ENCODE measurements around the gene CDC37. TPM values are rescaled to one million over a fixed set of nuclear protein-coding genes. Genes with fewer than 3 reads are reported as not detected.

Gene CDC37
- total and polyA plus RNA-seq, 7 donors, result 106 to 294 (median 129) TPM

- H3K36me3 ChIP-seq, result peaks cover 0 to 16% (median 2%) of the 10 kb centered on the region in 4 donors
- no peak overlapping the region for H3K4me3 ChIP-seq
- TF ChIP-seq POLR2A (IDR thresholded peaks at IDR 0.05), result no peak
- no peak for TF ChIP-seq POLR2AphosphoS5 (IDR thresholded peaks at IDR 0.05)
- TF ChIP-seq EP300 (IDR thresholded peaks at IDR 0.05), result no peak
- no peak for TF ChIP-seq CTCF (IDR thresholded peaks at IDR 0.05)
- H3K9me3 ChIP-seq, result no peaks in the 10 kb centered on the region
- WGBS, 2 donors, result 93 to 94% methylated on average over 3 of the region's 3 CpGs
- no peak overlapping the region for H3K27ac ChIP-seq
- H3K4me1 ChIP-seq, result no peaks in the 10 kb centered on the region
- H3K27me3 ChIP-seq, result no peaks in the 10 kb centered on the region
- intact Hi-C loops (cut with DNase I), result no loop called here
- no peak for DNase-seq
These were observed 39.4 kb upstream of the CDC37 start for GRCh38 chr19:10442698-10443097.

- H3K9me3 ChIP-seq, result no peaks in the 10 kb centered on the region
- no peaks in the 10 kb centered on the region for H3K4me1 ChIP-seq
- no peak overlapping the region for H3K27ac ChIP-seq
- no peak for DNase-seq
- no peak overlapping the region for H3K4me3 ChIP-seq
- 87 to 89% methylated on average over 5 of the region's 5 CpGs for WGBS, 2 donors
- intact Hi-C loops (cut with DNase I), result no loop called here
- TF ChIP-seq POLR2AphosphoS5 (IDR thresholded peaks at IDR 0.05), result no peak
- TF ChIP-seq CTCF (IDR thresholded peaks at IDR 0.05), result no peak
- no peak for TF ChIP-seq EP300 (IDR thresholded peaks at IDR 0.05)
- TF ChIP-seq POLR2A (IDR thresholded peaks at IDR 0.05), result no peak
- no peaks in the 10 kb centered on the region for H3K27me3 ChIP-seq
- no peaks in the 10 kb centered on the region for H3K36me3 ChIP-seq
These were observed 36.2 kb upstream of the CDC37 start for GRCh38 chr19:10439588-10439987.

GRCh38 chr19:10433131-10433536, 29.8 kb upstream of the CDC37 start:
- DNase-seq, result no peak
- Histone ChIP-seq H3K27me3 (no peaks in the 10 kb centered on the region), H3K4me3 (no peak overlapping the region), H3K27ac (peak overlapping the region in 1 of 4 donors; percentile 69), H3K9me3 (no peaks in the 10 kb centered on the region), H3K36me3 (no peaks in the 10 kb centered on the region), H3K4me1 (peaks cover 0 to 29% (median 26%) of the 10 kb centered on the region in 4 donors)
- intact Hi-C loops (cut with DNase I), result loop anchor here (5.0 kb wide), 1 partner anchor 44 kb away; no protein-coding TSS in a partner anchor
- 82 to 86% methylated on average over 10 of the region's 10 CpGs for whole genome bisulfite sequencing, 2 donors
- TF ChIP-seq POLR2A (IDR thresholded peaks at IDR 0.05) (no peak), EP300 (IDR thresholded peaks at IDR 0.05) (no peak), CTCF (IDR thresholded peaks at IDR 0.05) (no peak), POLR2AphosphoS5 (IDR thresholded peaks at IDR 0.05) (no peak)

- peaks cover 0 to 29% (median 26%) of the 10 kb centered on the region in 4 donors for H3K4me1 ChIP-seq
- WGBS, 2 donors, result 78 to 91% methylated on average over 2 of the region's 2 CpGs
- H3K27ac ChIP-seq, result peak overlapping the region; percentile 42 to 77 (median 64)
- no peaks in the 10 kb centered on the region for H3K36me3 ChIP-seq
- peak overlapping the region; percentile 48 to 71 (median 70) for H3K4me3 ChIP-seq
- no peak for DNase-seq
- TF ChIP-seq CTCF (IDR thresholded peaks at IDR 0.05) (no peak), POLR2A (IDR thresholded peaks at IDR 0.05) (no peak), POLR2AphosphoS5 (IDR thresholded peaks at IDR 0.05) (no peak), EP300 (IDR thresholded peaks at IDR 0.05) (no peak)
- intact Hi-C loops (cut with DNase I), result loop anchor here (5.0 kb wide), 1 partner anchor 45 kb away; no protein-coding TSS in a partner anchor
- no peaks in the 10 kb centered on the region for H3K27me3 ChIP-seq
- H3K9me3 ChIP-seq, result no peaks in the 10 kb centered on the region
These were observed 29.4 kb upstream of the CDC37 start for GRCh38 chr19:10432736-10433130.

All from sigmoid colon (tissue), 7 donors.